ENCODE results near the gene NEK2.

NEK2 gene

DNA sequence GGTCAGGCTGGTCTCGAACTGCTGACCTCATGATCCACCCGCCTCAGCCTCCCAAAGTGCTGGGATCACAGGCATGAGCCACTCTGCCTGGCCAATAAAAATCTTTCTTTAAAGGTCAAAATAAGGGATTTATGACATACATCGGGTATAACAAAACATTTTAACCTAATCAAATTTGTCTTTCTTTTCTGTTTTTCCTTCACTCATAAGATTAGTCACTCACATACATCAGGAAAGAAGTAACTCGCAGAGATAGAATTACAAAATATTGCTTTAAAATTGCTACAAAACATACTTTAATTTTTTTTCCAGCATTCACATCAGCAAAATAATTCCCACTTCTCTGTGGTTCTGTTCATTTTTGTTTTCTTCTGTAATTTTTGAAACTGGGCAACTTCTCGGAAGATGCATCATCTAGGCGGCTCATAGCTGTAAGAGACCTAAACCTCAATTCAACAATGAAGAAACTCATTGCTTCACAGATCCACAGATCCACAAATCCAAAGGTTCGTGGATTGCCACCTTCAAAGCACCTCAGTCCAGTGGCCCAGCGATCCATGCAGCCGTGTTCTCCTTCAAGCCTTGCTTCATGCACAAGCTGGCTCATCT is 39.7 kb downstream of the NEK2 start:
- DNase-seq (ENCODE audit: extremely low spot score), result no peak
- ChIA-PET POLR2A (interaction anchor here (0.6 kb wide), 1 partner anchor 270 kb away, joined by 4 read pairs; no protein-coding TSS in a partner anchor), CTCF (no interaction called here)
- TF ChIP-seq ELF4 (IDR thresholded peaks at IDR 0.05) (no peak), NFRKB (IDR thresholded peaks at IDR 0.05) (no peak), FOXK2 (IDR thresholded peaks at IDR 0.05) (no peak), FOXM1 (IDR thresholded peaks at IDR 0.05; ENCODE audit: borderline replicate concordance) (no peak), HDGF (IDR thresholded peaks at IDR 0.05; ENCODE audit: borderline replicate concordance) (no peak), ZNF384 (IDR thresholded peaks at IDR 0.05) (no peak), ARNT (IDR thresholded peaks at IDR 0.05) (no peak), SUZ12 (IDR thresholded peaks at IDR 0.05) (no peak), CTBP1 (IDR thresholded peaks at IDR 0.05; ENCODE audit: borderline replicate concordance) (no peak)

GRCh38 chr1:211634931-211635330 is 40.5 kb downstream of the NEK2 start:
- ChIA-PET POLR2A (interaction anchor here (0.7 kb wide), 1 partner anchor 15 kb away, joined by 3 read pairs; no protein-coding TSS in a partner anchor), CTCF (no interaction called here)
- DNase-seq (ENCODE audit: extremely low spot score), result no peak
- no peak for TF ChIP-seq TARDBP (IDR thresholded peaks at IDR 0.05)

GRCh38 chr1:211634461-211634860 is 41.0 kb downstream of the NEK2 start:
- ChIA-PET CTCF (no interaction called here), POLR2A (interaction anchor here (0.7 kb wide), 1 partner anchor 15 kb away, joined by 3 read pairs; no protein-coding TSS in a partner anchor)
- no peak for DNase-seq (ENCODE audit: extremely low spot score)
- TF ChIP-seq NFRKB (IDR thresholded peaks at IDR 0.05), result no peak
- no peak for TF ChIP-seq ZNF384 (IDR thresholded peaks at IDR 0.05)
- no peak for TF ChIP-seq CTBP1 (IDR thresholded peaks at IDR 0.05; ENCODE audit: borderline replicate concordance)
- no peak for TF ChIP-seq SUZ12 (IDR thresholded peaks at IDR 0.05)
- no peak for TF ChIP-seq SP1 (IDR thresholded peaks at IDR 0.05)
- TF ChIP-seq TARDBP (IDR thresholded peaks at IDR 0.05), result no peak
- TF ChIP-seq FOXM1 (IDR thresholded peaks at IDR 0.05; ENCODE audit: borderline replicate concordance), result no peak
- TF ChIP-seq HDGF (IDR thresholded peaks at IDR 0.05; ENCODE audit: borderline replicate concordance), result no peak
- TF ChIP-seq L3MBTL2 (conservative IDR thresholded peaks at IDR 0.05), result no peak
- TF ChIP-seq FOXK2 (IDR thresholded peaks at IDR 0.05), result no peak
- TF ChIP-seq FOXA1 (IDR thresholded peaks at IDR 0.05), result no peak
- TF ChIP-seq LEF1 (IDR thresholded peaks at IDR 0.05; ENCODE audit: borderline replicate concordance), result no peak
- TF ChIP-seq ARNT (IDR thresholded peaks at IDR 0.05), result no peak
- no peak for TF ChIP-seq ELF4 (IDR thresholded peaks at IDR 0.05)
- TF ChIP-seq BHLHE40 (IDR thresholded peaks at IDR 0.05; ENCODE audit: borderline replicate concordance), result no peak
- no peak for TF ChIP-seq PKNOX1 (IDR thresholded peaks at IDR 0.05)

DNA sequence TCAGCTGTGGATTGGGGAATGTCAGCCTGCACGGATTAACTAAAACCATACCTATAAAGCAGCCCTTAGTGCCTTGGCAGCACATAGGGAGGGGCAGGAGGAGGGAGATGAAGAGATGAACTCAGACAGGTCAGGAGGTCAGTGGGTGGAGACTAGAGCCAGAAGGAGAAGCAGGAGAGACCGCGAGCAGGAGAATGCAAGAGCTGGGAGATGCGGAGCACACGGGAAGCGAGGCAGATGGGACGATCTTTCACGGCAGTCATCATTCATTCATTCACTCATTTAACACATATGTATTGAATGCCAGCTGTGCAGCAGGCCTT is 41.9 kb downstream of the NEK2 start:
- ChIA-PET POLR2A (no interaction called here), CTCF (interaction anchor here (1.2 kb wide), 1 partner anchor 310 kb away, joined by 3 read pairs; no protein-coding TSS in a partner anchor)
- no peak for DNase-seq (ENCODE audit: extremely low spot score)
- TF ChIP-seq CTBP1 (IDR thresholded peaks at IDR 0.05; ENCODE audit: borderline replicate concordance), result no peak
- no peak for TF ChIP-seq HDGF (IDR thresholded peaks at IDR 0.05; ENCODE audit: borderline replicate concordance)
- TF ChIP-seq ZNF384 (IDR thresholded peaks at IDR 0.05), result no peak
- TF ChIP-seq NFRKB (IDR thresholded peaks at IDR 0.05), result no peak
- TF ChIP-seq TARDBP (IDR thresholded peaks at IDR 0.05), result no peak
- no peak for TF ChIP-seq LEF1 (IDR thresholded peaks at IDR 0.05; ENCODE audit: borderline replicate concordance)
- TF ChIP-seq ELF4 (IDR thresholded peaks at IDR 0.05), result no peak
- no peak for TF ChIP-seq L3MBTL2 (conservative IDR thresholded peaks at IDR 0.05)
- TF ChIP-seq SUZ12 (IDR thresholded peaks at IDR 0.05), result no peak
- TF ChIP-seq FOXK2 (IDR thresholded peaks at IDR 0.05), result no peak
- no peak for TF ChIP-seq BHLHE40 (IDR thresholded peaks at IDR 0.05; ENCODE audit: borderline replicate concordance)
- no peak for TF ChIP-seq SP1 (IDR thresholded peaks at IDR 0.05)
- TF ChIP-seq PKNOX1 (IDR thresholded peaks at IDR 0.05), result no peak
- TF ChIP-seq FOXA1 (IDR thresholded peaks at IDR 0.05), result no peak

GRCh38 chr1:211632808-211633523 is 42.5 kb downstream of the NEK2 start:
- TF ChIP-seq SP1 (IDR thresholded peaks at IDR 0.05) (no peak), NFRKB (IDR thresholded peaks at IDR 0.05) (no peak), ARNT (IDR thresholded peaks at IDR 0.05) (no peak), SUZ12 (IDR thresholded peaks at IDR 0.05) (no peak), L3MBTL2 (conservative IDR thresholded peaks at IDR 0.05) (no peak), FOXK2 (IDR thresholded peaks at IDR 0.05) (no peak)
- DNase-seq (ENCODE audit: extremely low spot score), result no peak
- ChIA-PET POLR2A (no interaction called here), CTCF (interaction anchor here (1.2 kb wide), 1 partner anchor 310 kb away, joined by 3 read pairs; no protein-coding TSS in a partner anchor)

GRCh38 chr1:211632117-211632807 is 43.2 kb downstream of the NEK2 start:
- TF ChIP-seq ELF4 (IDR thresholded peaks at IDR 0.05) (no peak), LEF1 (IDR thresholded peaks at IDR 0.05; ENCODE audit: borderline replicate concordance) (no peak)
- DNase-seq (ENCODE audit: extremely low spot score), result no peak
- POLR2A ChIA-PET, result no interaction called here
- CTCF ChIA-PET, result no interaction called here
